K562 (cell line): Measurements from ENCODE around the gene TRAPPC4. TPM values are rescaled to one million over a fixed set of nuclear protein-coding genes. Genes with fewer than 3 reads are reported as not detected.

ENCODE experiments used
- GTF2B ChIP-seq: IDR thresholded peaks from 2 replicates; pipeline ENCODE4 v1.6.1; 2011; ENCODE audit not compliant: insufficient read length; ENCODE audit errors: extremely low read depth
- KHSRP ChIP-seq: fragments of 450-650 bp; IDR thresholded peaks from 2 replicates; pipeline ENCODE4 v1.6.1; 2017
- MNT ChIP-seq, 2 experiments: fragments of 450-650 bp; conservative IDR thresholded peaks; 2 replicates each; pipeline ENCODE4 v1.6.1; 2017; ENCODE audit warnings: mild to moderate bottlenecking in 2 of 2, moderate library complexity in 2 of 2
- POLR3A ChIP-seq: IDR thresholded peaks from 2 replicates; pipeline ENCODE4 v1.6.1; 2011; ENCODE audit warnings: borderline replicate concordance, mild to moderate bottlenecking, moderate library complexity; ENCODE audit not compliant: insufficient read length, insufficient read depth; ENCODE audit errors: extremely low read depth
- PRDM10 ChIP-seq: fragments of 450-650 bp; IDR thresholded peaks from 2 replicates; pipeline ENCODE4 v1.6.1; 2018; ENCODE audit not compliant: partially characterized antibody
- SMARCE1 ChIP-seq: fragments of 450-650 bp; IDR thresholded peaks from 2 replicates; pipeline ENCODE4 v1.7.1; 2016; ENCODE audit warnings: mild to moderate bottlenecking
- TRIM28 ChIP-seq: fragments of 450-650 bp; IDR thresholded peaks from 2 replicates; pipeline ENCODE4 v1.6.1; 2017
- ZBTB40 ChIP-seq, 2 experiments: fragments of 450-650 bp in 1 of 2; sonication (generic) in 1 of 2; formaldehyde crosslinking in 1 of 2; IDR thresholded peaks; 2 replicates each; pipeline versions ENCODE4 v1.7.1 to v1.9.0; 2016 to 2022; ENCODE audit warnings: inconsistent platforms in 1 of 2, mild to moderate bottlenecking in 1 of 2, missing genetic modification reagents in 1 of 2
- ZEB2 ChIP-seq: fragments of 450-650 bp; IDR thresholded peaks from 2 replicates; pipeline ENCODE4 v1.6.1; 2016
- ZNF584 ChIP-seq: fragments of 200-800 bp; sonication (Bioruptor generic); IDR thresholded peaks from 2 replicates; pipeline ENCODE4 v1.6.1; 2016; ENCODE audit warnings: low read depth, mild to moderate bottlenecking, missing genetic modification characterization, missing compliant biosample characterization
- polyA plus RNA-seq, 8 experiments: library from polyadenylated mRNA; depleted of rRNA in 4 of 8; stranded (reverse) in 5 of 8; unstranded in 3 of 8; fragments of >200 nt; fragmentation: Nextera tagmentation in 2 of 8; fragmentation: Illumina TruSeq in 1 of 8; extraction: Ambion mirVana in 2 of 8; extraction: Trizol in 1 of 8; gene quantifications; 2 replicates each; pipeline versions ENCODE4 v1.2.1 to v1.2.3, GENCODE V29; 2011 to 2014; ENCODE audit warnings: inconsistent platforms in 1 of 8, missing spikeins in 1 of 8
- total RNA-seq, 7 experiments: library from RNA; depleted of rRNA in 6 of 7; stranded (reverse); fragments of >200 nt in 6 of 7; fragmentation: Illumina TruSeq in 2 of 7; extraction: Trizol in 2 of 7; gene quantifications; 2 replicates each; pipeline versions ENCODE4 v1.2.1 to v1.2.3, GENCODE V29; 2011 to 2021; ENCODE audit warnings: low replicate concordance in 1 of 7

The TRAPPC4 gene
- total and polyA plus RNA-seq, 9 of the 15 experiments (the other 6 are each of a cell fraction or from before 2014, with no cell fraction given) = 121 to 524 (median 142) TPM

- TF ChIP-seq ZBTB40 (IDR thresholded peaks at IDR 0.05) (peak; percentile 51; the same call in 1 of the 2 replicates), ZBTB40 (CRISPR knock-in tag; IDR thresholded peaks at IDR 0.05) (no peak), TRIM28 (peak; percentile 37; the same call in 1 of the 2 replicates), MNT (conservative IDR thresholded peaks at IDR 0.05) (0 out of 4 replicates have a peak, but pooled peaks of 1 of the 2 experiments have one; percentile 8), KHSRP (no peak), POLR3A (no peak), ZNF584 (CRISPR knock-in tag) (no peak), ZEB2 (no peak), PRDM10 (no peak), GTF2B (no peak), SMARCE1 (0 out of 2 replicates have a peak, but pooled peaks have one; percentile 7)
Measured at GRCh38 chr11:118996926-118997626, 21.5 kb upstream of the TRAPPC4 start (continued).
